ENCODE data around the gene CUL3. TPM values are rescaled to one million over a fixed set of nuclear protein-coding genes. Genes with fewer than 3 reads are reported as not detected.

Gene CUL3
- total RNA-seq, 2 experiments from 2014 or later = 50.6 to 155 TPM

DNA sequence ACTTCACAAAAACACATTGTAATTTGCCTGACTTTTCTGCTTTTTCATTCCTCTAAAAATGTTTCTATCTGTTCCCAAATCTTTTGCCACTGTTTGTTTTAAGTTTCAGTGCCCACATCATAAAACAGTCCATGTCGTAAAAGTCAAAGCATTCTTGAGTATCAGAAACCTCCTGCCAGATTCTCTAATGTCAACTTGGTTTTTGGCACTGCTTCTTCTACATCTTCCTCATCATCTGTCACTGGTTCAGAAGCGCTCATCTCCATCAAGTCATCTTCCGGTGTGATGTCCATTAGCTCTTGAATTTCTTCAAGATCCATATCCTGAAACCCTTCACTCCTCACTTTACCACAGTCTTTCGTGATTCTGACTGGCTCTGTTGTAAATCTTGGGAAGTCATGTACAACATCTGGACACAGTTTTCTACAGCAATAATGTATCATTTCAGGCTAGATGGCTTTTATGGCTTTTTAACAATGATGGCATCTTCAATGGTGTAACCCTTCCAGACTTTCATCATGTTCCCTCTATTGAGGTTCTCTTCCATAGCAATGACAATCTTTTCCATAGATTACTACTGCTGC lies 19.6 kb downstream of the CUL3 start:
- H2AFZ ChIP-seq (ENCODE audit: low read length) = no peak overlapping the region
- H3K9me3 ChIP-seq (ENCODE audit: low read length) = peaks cover 36% of the 10 kb centered on the region
- H3K36me3 ChIP-seq (ENCODE audit: insufficient read depth, low read length) = peaks cover 95% of the 10 kb centered on the region
- H3K4me3 ChIP-seq (ENCODE audit: low read depth, low read length, poor library complexity, severe bottlenecking) = no peak overlapping the region
- H3K4me1 ChIP-seq (ENCODE audit: insufficient read depth, low read length, poor library complexity, severe bottlenecking) = peaks cover 38% of the 10 kb centered on the region
- CTCF ChIA-PET (ENCODE audit: unreplicated experiment) = no interaction called here
- no peaks in the 10 kb centered on the region for H3K9me2 ChIP-seq (ENCODE audit: insufficient read depth, low read length)
- no TSS peak for BruUV-seq (replicated peaks)
- no peak overlapping the region for H3K27ac ChIP-seq (ENCODE audit: low read depth, low read length, poor library complexity, severe bottlenecking)
- peaks cover 21% of the 10 kb centered on the region; the same call in 1 of the 2 replicates for H4K20me1 ChIP-seq (ENCODE audit: insufficient read depth, low read length)
- POLR2A ChIA-PET = interaction anchor here (0.6 to 2.3 kb wide), 3 partner anchors 9 to 24 kb away, joined by 3 to 7 read pairs (median 6); no protein-coding TSS in a partner anchor
- peaks cover 100% of the 10 kb centered on the region for H3K79me2 ChIP-seq (ENCODE audit: insufficient read depth, low read depth, low read length)
- DNase-seq (ENCODE audit: low spot score) = no peak
- H3K4me2 ChIP-seq (ENCODE audit: low read length) = no peak overlapping the region
- intact Hi-C loops (cut with micrococcal nuclease; ENCODE audit: unreplicated experiment) = no loop called here
- TF ChIP-seq, protein P1, sequence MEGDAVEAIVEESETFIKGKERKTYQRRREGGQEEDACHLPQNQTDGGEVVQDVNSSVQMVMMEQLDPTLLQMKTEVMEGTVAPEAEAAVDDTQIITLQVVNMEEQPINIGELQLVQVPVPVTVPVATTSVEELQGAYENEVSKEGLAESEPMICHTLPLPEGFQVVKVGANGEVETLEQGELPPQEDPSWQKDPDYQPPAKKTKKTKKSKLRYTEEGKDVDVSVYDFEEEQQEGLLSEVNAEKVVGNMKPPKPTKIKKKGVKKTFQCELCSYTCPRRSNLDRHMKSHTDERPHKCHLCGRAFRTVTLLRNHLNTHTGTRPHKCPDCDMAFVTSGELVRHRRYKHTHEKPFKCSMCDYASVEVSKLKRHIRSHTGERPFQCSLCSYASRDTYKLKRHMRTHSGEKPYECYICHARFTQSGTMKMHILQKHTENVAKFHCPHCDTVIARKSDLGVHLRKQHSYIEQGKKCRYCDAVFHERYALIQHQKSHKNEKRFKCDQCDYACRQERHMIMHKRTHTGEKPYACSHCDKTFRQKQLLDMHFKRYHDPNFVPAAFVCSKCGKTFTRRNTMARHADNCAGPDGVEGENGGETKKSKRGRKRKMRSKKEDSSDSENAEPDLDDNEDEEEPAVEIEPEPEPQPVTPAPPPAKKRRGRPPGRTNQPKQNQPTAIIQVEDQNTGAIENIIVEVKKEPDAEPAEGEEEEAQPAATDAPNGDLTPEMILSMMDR (conservative IDR thresholded peaks at IDR 0.05; ENCODE audit: low read length) = no peak
- no peak for TF ChIP-seq EZH2phosphoT487 (IDR thresholded peaks at IDR 0.05; ENCODE audit: borderline replicate concordance, low read depth, low read length)

DNA sequence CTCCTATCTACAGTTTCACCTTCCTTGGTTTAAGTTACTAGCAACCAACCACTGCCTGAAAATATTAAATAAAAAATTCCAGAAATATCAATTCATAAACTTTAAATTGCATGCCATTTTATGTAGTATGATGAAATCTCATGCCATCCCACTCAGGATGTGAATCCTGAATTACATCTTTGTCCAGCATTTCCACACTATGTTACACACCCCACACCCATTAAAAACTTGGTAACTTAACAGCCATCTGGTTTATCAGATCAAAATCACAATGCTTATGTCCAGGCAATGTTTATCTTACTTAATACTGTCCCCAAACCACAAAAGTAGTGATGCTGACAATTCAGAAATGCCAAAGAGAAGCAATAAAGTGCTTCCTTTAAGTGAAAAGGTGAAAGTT lies 21.6 kb downstream of the CUL3 start:
- Histone ChIP-seq H3K4me2 (ENCODE audit: low read length) (no peak overlapping the region), H3K4me1 (ENCODE audit: insufficient read depth, low read length, poor library complexity, severe bottlenecking) (peaks cover 39% of the 10 kb centered on the region), H3K36me3 (ENCODE audit: insufficient read depth, low read length) (peaks cover 95% of the 10 kb centered on the region), H3K4me3 (ENCODE audit: low read depth, low read length, poor library complexity, severe bottlenecking) (no peak overlapping the region), H3K9me3 (ENCODE audit: low read length) (peaks cover 33% of the 10 kb centered on the region), H3K79me2 (ENCODE audit: insufficient read depth, low read depth, low read length) (peaks cover 100% of the 10 kb centered on the region), H4K20me1 (ENCODE audit: insufficient read depth, low read length) (peaks cover 12% of the 10 kb centered on the region; the same call in 1 of the 2 replicates), H3K27ac (ENCODE audit: low read depth, low read length, poor library complexity, severe bottlenecking) (no peak overlapping the region), H2AFZ (ENCODE audit: low read length) (no peak overlapping the region), H3K9me2 (ENCODE audit: insufficient read depth, low read length) (no peaks in the 10 kb centered on the region)
- ChIA-PET POLR2A (interaction anchor here (1.1 to 4.6 kb wide), 6 partner anchors 7 to 25 kb away, joined by 3 to 38 read pairs (median 8); no protein-coding TSS in a partner anchor), CTCF (ENCODE audit: unreplicated experiment) (no interaction called here)
- TF ChIP-seq, protein P1 (conservative IDR thresholded peaks at IDR 0.05; ENCODE audit: low read length) = no peak
- TF ChIP-seq EZH2phosphoT487 (IDR thresholded peaks at IDR 0.05; ENCODE audit: borderline replicate concordance, low read depth, low read length) = no peak
- no TSS peak for BruUV-seq (replicated peaks)
- intact Hi-C loops (cut with micrococcal nuclease; ENCODE audit: unreplicated experiment) = no loop called here
- no peak for DNase-seq (ENCODE audit: low spot score)

DNA sequence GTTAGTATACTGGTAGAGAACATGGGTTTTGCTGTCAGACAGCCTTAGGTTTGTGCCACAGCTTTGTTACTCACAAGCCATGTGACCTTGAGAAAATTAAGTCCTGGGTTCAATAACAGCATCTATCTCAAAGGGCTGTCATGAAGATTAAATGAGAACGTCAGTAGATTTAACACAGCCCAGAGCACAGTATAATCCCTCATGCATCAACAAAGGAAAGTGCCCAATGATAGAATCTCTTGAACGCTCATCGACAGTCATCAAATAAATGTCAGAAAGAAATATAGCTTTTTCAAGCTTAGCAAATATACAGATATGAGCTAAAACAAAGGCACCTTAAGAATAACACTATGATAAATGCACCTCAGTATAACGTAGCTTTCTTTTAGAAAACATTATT lies 22.3 kb downstream of the CUL3 start:
- peaks cover 42% of the 10 kb centered on the region for H3K4me1 ChIP-seq (ENCODE audit: insufficient read depth, low read length, poor library complexity, severe bottlenecking)
- POLR2A ChIA-PET = interaction anchor here (0.6 to 4.6 kb wide), 13 partner anchors 8 to 180 kb away, joined by 3 to 38 read pairs (median 8); no protein-coding TSS in a partner anchor

More for the DNA sequence above, 22.3 kb downstream of the CUL3 start:
- Histone ChIP-seq H3K9me2 (ENCODE audit: insufficient read depth, low read length) (no peaks in the 10 kb centered on the region), H3K27ac (ENCODE audit: low read depth, low read length, poor library complexity, severe bottlenecking) (no peak overlapping the region), H3K9me3 (ENCODE audit: low read length) (peaks cover 26% of the 10 kb centered on the region), H3K79me2 (ENCODE audit: insufficient read depth, low read depth, low read length) (peaks cover 100% of the 10 kb centered on the region), H3K36me3 (ENCODE audit: insufficient read depth, low read length) (peaks cover 95% of the 10 kb centered on the region), H3K4me3 (ENCODE audit: low read depth, low read length, poor library complexity, severe bottlenecking) (no peak overlapping the region), H2AFZ (ENCODE audit: low read length) (no peak overlapping the region), H4K20me1 (ENCODE audit: insufficient read depth, low read length) (peaks cover 12% of the 10 kb centered on the region; the same call in 1 of the 2 replicates), H3K4me2 (ENCODE audit: low read length) (0 out of 2 replicates have a peak overlapping the region, but pooled peaks have one; percentile 6)
- TF ChIP-seq, protein P1 (conservative IDR thresholded peaks at IDR 0.05; ENCODE audit: low read length) = no peak
- TF ChIP-seq EZH2phosphoT487 (IDR thresholded peaks at IDR 0.05; ENCODE audit: borderline replicate concordance, low read depth, low read length) = no peak
- BruUV-seq (replicated peaks) = no TSS peak
- intact Hi-C loops (cut with micrococcal nuclease; ENCODE audit: unreplicated experiment) = no loop called here
- no peak for DNase-seq (ENCODE audit: low spot score)
- CTCF ChIA-PET (ENCODE audit: unreplicated experiment) = no interaction called here
